ENCODE data around the gene SLC12A7. TPM values are rescaled to one million over a fixed set of nuclear protein-coding genes. Genes with fewer than 3 reads are reported as not detected.

SLC12A7 gene
- total RNA-seq, 1 donor from 2014 or later, result 49.5 TPM

GRCh38 chr5:1088726-1089125 lies 23.1 kb downstream of the SLC12A7 start:
- H3K27me3 ChIP-seq (ENCODE audit: low read depth), result no peaks in the 10 kb centered on the region
- no peak overlapping the region for H3K4me3 ChIP-seq
- no peaks in the 10 kb centered on the region for H3K9me3 ChIP-seq
- H3K4me1 ChIP-seq, result no peaks in the 10 kb centered on the region
- peaks cover 93% of the 10 kb centered on the region for H3K36me3 ChIP-seq
- DNase-seq (no peak), ATAC-seq (no peak)
- intact Hi-C loops (cut with DNase I), result no loop called here
- TF ChIP-seq CTCF (IDR thresholded peaks at IDR 0.05), result no peak
- H3K27ac ChIP-seq, result no peak overlapping the region

DNA sequence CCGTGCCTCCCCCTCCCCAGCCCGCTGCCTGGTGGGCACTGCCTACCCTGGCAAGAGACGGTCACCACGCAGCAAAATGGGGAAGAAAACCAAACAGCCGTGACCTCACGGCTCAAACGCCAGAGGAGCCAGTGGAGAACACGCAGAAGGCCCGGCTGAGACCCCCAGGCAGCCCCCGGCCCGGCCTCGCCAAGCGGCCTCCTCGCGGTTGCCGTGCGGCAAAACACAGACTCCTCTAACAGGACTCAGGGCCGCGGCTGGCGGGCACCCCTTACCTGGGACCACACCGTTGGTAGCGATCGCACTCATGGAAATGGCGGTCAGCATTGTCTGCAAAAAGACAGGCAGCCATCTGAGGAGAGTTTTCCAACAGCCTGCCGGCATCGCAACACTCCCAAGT lies 23.8 kb downstream of the SLC12A7 start:
- no peaks in the 10 kb centered on the region for H3K9me3 ChIP-seq
- TF ChIP-seq CTCF (IDR thresholded peaks at IDR 0.05), result no peak
- no peak overlapping the region for H3K4me3 ChIP-seq
- H3K4me1 ChIP-seq, result no peaks in the 10 kb centered on the region
- H3K36me3 ChIP-seq, result peaks cover 93% of the 10 kb centered on the region
- ATAC-seq, result no peak
- intact Hi-C loops (cut with DNase I), result no loop called here
- no peak overlapping the region for H3K27ac ChIP-seq
- DNase-seq, result no peak
- H3K27me3 ChIP-seq (ENCODE audit: low read depth), result no peaks in the 10 kb centered on the region

DNA sequence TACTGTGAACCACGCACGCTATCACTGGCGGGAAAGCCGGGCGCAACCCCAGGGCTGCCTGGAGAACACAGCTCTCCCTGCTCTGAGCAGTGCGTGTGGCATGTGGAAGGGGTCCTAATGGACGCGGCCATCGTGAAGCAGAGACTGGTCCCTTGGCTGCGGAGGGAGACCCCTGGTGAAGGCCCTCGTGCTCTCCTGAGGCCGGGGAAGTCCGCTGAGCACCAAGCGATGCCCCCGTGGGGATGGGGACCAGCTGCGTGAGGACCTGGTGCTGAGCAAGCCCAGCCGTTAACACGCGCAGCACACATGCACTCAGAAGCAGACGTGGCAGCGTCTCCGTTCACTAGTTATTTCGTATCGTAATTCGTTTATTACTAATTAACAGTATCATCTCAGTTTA lies 24.4 kb downstream of the SLC12A7 start:
- no peaks in the 10 kb centered on the region for H3K27me3 ChIP-seq (ENCODE audit: low read depth)
- DNase-seq, result no peak
- H3K4me1 ChIP-seq, result no peaks in the 10 kb centered on the region
- H3K36me3 ChIP-seq, result peaks cover 87% of the 10 kb centered on the region
- no peaks in the 10 kb centered on the region for H3K9me3 ChIP-seq
- no peak overlapping the region for H3K27ac ChIP-seq
- ATAC-seq, result no peak
- TF ChIP-seq CTCF (IDR thresholded peaks at IDR 0.05), result no peak
- no peak overlapping the region for H3K4me3 ChIP-seq
- intact Hi-C loops (cut with DNase I), result no loop called here

- no peaks in the 10 kb centered on the region for H3K9me3 ChIP-seq
- no peaks in the 10 kb centered on the region for H3K27me3 ChIP-seq (ENCODE audit: low read depth)
- intact Hi-C loops (cut with DNase I), result no loop called here
- no peak overlapping the region for H3K27ac ChIP-seq
- TF ChIP-seq CTCF (IDR thresholded peaks at IDR 0.05), result no peak
- H3K36me3 ChIP-seq, result peaks cover 82% of the 10 kb centered on the region
- ATAC-seq (no peak), DNase-seq (no peak)
- no peaks in the 10 kb centered on the region for H3K4me1 ChIP-seq
- no peak overlapping the region for H3K4me3 ChIP-seq
Observed at GRCh38 chr5:1086871-1087270, 25.0 kb downstream of the SLC12A7 start.

DNA sequence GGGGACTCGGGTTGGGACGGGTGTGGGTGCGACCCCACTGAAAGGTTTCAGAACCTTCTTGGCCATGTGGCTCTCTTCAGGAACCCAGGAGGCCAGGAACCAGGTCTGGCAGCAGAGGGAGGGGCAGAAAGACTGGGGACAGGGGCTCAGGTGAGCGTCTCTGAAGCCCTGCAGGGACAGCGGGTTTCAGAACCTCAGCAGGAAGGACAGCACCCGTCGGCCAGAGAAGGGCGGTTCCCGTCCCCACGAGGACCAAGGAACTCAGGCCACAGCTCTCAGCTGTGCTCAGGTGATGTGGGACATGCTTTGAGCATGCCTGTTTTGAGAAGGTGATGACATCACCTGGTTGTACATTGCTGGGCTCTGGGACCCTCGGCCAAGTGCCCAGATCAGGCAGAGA lies 25.7 kb downstream of the SLC12A7 start:
- TF ChIP-seq CTCF (IDR thresholded peaks at IDR 0.05), result no peak
- H3K36me3 ChIP-seq, result peaks cover 81% of the 10 kb centered on the region
- intact Hi-C loops (cut with DNase I), result no loop called here
- H3K9me3 ChIP-seq, result no peaks in the 10 kb centered on the region
- ATAC-seq, result no peak
- no peaks in the 10 kb centered on the region for H3K4me1 ChIP-seq
- H3K4me3 ChIP-seq, result no peak overlapping the region
- no peak overlapping the region for H3K27ac ChIP-seq
- no peaks in the 10 kb centered on the region for H3K27me3 ChIP-seq (ENCODE audit: low read depth)
- DNase-seq, result no peak

DNA sequence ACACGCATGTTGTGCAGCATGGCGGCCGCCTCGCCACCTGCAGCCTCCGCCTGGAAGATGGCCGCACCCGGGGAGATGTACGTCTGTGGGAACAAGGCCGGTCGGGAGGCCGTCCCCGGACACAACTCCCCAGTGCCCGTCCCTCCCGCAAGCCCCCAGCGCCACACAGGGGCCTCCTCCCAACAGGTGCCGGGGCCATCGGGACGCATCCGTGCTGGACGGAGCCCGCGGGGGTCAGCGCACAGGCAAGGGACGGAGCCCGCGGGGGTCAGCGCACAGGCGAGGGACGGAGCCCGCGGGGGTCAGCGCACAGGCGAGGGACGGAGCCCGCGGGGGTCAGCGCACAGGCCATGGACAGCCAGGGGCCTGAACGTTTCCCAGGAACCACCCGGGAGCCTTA lies 26.5 kb downstream of the SLC12A7 start:
- ATAC-seq, result no peak
- H3K27ac ChIP-seq, result no peak overlapping the region
- no peaks in the 10 kb centered on the region for H3K27me3 ChIP-seq (ENCODE audit: low read depth)
- H3K9me3 ChIP-seq, result no peaks in the 10 kb centered on the region
- no peak for TF ChIP-seq CTCF (IDR thresholded peaks at IDR 0.05)
- intact Hi-C loops (cut with DNase I), result no loop called here
- peaks cover 81% of the 10 kb centered on the region for H3K36me3 ChIP-seq
- DNase-seq, result no peak
- no peak overlapping the region for H3K4me3 ChIP-seq
- H3K4me1 ChIP-seq, result no peaks in the 10 kb centered on the region
